ENCODE results near the gene TTC24. TPM values are rescaled to one million over a fixed set of nuclear protein-coding genes. Genes with fewer than 3 reads are reported as not detected.
"Not testable (repeated sequence)": the region's sequence is repeated elsewhere in the genome, so short reads cannot be mapped to it uniquely, and the experiment has no call there.

The TTC24 gene
- 1 to 10 TPM in 2 of 4 donors, under 1 TPM in 2; 0.86 to 1.3 (median 1.0) TPM for polyA plus RNA-seq (ENCODE audit: insufficient read length in 4 of 4)

- no peak for DNase-seq (ENCODE audit: low read depth in 4 of 4, low spot score in 3 of 4)
Observed at GRCh38 chr1:156579472-156579871, at the start of gene TTC24. Gene TTC24, plus strand, starts transcription at chr1:156579723. Its CDS starts 1,642 bp downstream, at chr1:156581365.

- DNase-seq (ENCODE audit: low read depth in 4 of 4, low spot score in 3 of 4) = no peak
Observed at GRCh38 chr1:156530006-156530405, 49.5 kb upstream of the TTC24 start.

GRCh38 chr1:156532374-156532773, 47.1 kb upstream of the TTC24 start:
- DNase-seq (ENCODE audit: low read depth in 4 of 4, low spot score in 3 of 4) = no peak

GRCh38 chr1:156533568-156534220, 45.8 kb upstream of the TTC24 start:
- no peak for DNase-seq (ENCODE audit: low read depth in 4 of 4, low spot score in 3 of 4)

- DNase-seq (ENCODE audit: low read depth in 4 of 4, low spot score in 3 of 4) = no peak
Observed at GRCh38 chr1:156534424-156535060, 45.0 kb upstream of the TTC24 start.

- DNase-seq (ENCODE audit: low read depth in 4 of 4, low spot score in 3 of 4) = no peak
Observed at GRCh38 chr1:156537027-156537426, 42.5 kb upstream of the TTC24 start.

- DNase-seq (ENCODE audit: low read depth in 4 of 4, low spot score in 3 of 4) = no peak
Observed at GRCh38 chr1:156538711-156539440, 40.6 kb upstream of the TTC24 start.

- no peak for DNase-seq (ENCODE audit: low read depth in 4 of 4, low spot score in 3 of 4)
Observed at GRCh38 chr1:156539818-156540355, 39.6 kb upstream of the TTC24 start.

GRCh38 chr1:156540955-156541354, 38.6 kb upstream of the TTC24 start:
- DNase-seq (ENCODE audit: low read depth in 4 of 4, low spot score in 3 of 4) = no peak

GRCh38 chr1:156543066-156543465, 36.5 kb upstream of the TTC24 start:
- no peak for DNase-seq (ENCODE audit: low read depth in 4 of 4, low spot score in 3 of 4)

- DNase-seq (ENCODE audit: low read depth in 4 of 4, low spot score in 3 of 4) = no peak
Observed at GRCh38 chr1:156544592-156545102, 34.9 kb upstream of the TTC24 start.

- DNase-seq (ENCODE audit: low read depth in 4 of 4, low spot score in 3 of 4) = no peak
Observed at GRCh38 chr1:156546267-156546666, 33.3 kb upstream of the TTC24 start.

- DNase-seq (ENCODE audit: low read depth in 4 of 4, low spot score in 3 of 4) = no peak
Observed at GRCh38 chr1:156547434-156547833, 32.1 kb upstream of the TTC24 start.

GRCh38 chr1:156547982-156548381, 31.5 kb upstream of the TTC24 start:
- DNase-seq (ENCODE audit: low read depth in 4 of 4, low spot score in 3 of 4) = no peak

GRCh38 chr1:156549390-156549789, 30.1 kb upstream of the TTC24 start:
- DNase-seq (ENCODE audit: low read depth in 4 of 4, low spot score in 3 of 4) = no peak

GRCh38 chr1:156549831-156550230, 29.7 kb upstream of the TTC24 start:
- DNase-seq (ENCODE audit: low read depth in 4 of 4, low spot score in 3 of 4) = no peak

GRCh38 chr1:156550346-156550745, 29.2 kb upstream of the TTC24 start:
- DNase-seq (ENCODE audit: low read depth in 4 of 4, low spot score in 3 of 4) = no peak

- DNase-seq (ENCODE audit: low read depth in 4 of 4, low spot score in 3 of 4) = no peak
Observed at GRCh38 chr1:156551066-156551643, 28.4 kb upstream of the TTC24 start.

- DNase-seq (ENCODE audit: low read depth in 4 of 4, low spot score in 3 of 4) = no peak
Observed at GRCh38 chr1:156551869-156552268, 27.7 kb upstream of the TTC24 start.

- DNase-seq (ENCODE audit: low read depth in 4 of 4, low spot score in 3 of 4) = no peak
Observed at GRCh38 chr1:156552518-156552917, 27.0 kb upstream of the TTC24 start.

GRCh38 chr1:156552937-156553336, 26.6 kb upstream of the TTC24 start:
- DNase-seq (ENCODE audit: low read depth in 4 of 4, low spot score in 3 of 4) = not testable (repeated sequence)
